Activated naive CD4-positive, alpha-beta T cell treated with anti-CD3 and anti-CD28 coated beads, Interleukin-2, amount 10 ng/mL, durations not matched to agents 7 days and 5 days (primary cell): ENCODE results near the gene HLA-B.
"Not testable (repeated sequence)": the region's sequence is repeated elsewhere in the genome, so short reads cannot be mapped to it uniquely, and the experiment has no call there.

Source experiments
- CTCF ChIA-PET: fragments of 350-600 bp; sonication (Branson Sonifier 250); formaldehyde crosslinking; loops from one replicate; lab custom pipeline; 2021; ENCODE audit warnings: antibody characterized with exemption; lab: Charles Lee
- DNase-seq: peaks from one replicate; pipeline ENCODE4 v3.0.0-alpha.2; 2020
- H3K27ac Mint-ChIP-seq: one replicate; pipeline ENCODE4 v1.8.0; 2021; ENCODE audit warnings: mild to moderate bottlenecking, moderate library complexity, mixed read lengths
- H3K27me3 Mint-ChIP-seq: one replicate; pipeline ENCODE4 v1.8.0; 2021; ENCODE audit warnings: mild to moderate bottlenecking, mixed read lengths
- H3K36me3 Mint-ChIP-seq: one replicate; pipeline ENCODE4 v1.8.0; 2021; ENCODE audit warnings: mixed read lengths
- H3K4me1 Mint-ChIP-seq: one replicate; pipeline ENCODE4 v1.8.0; 2021; ENCODE audit warnings: mixed read lengths
- H3K4me3 Mint-ChIP-seq: one replicate; pipeline ENCODE4 v1.8.0; 2021; ENCODE audit warnings: mild to moderate bottlenecking, moderate library complexity, mixed read lengths
- H3K9me3 Mint-ChIP-seq: one replicate; pipeline ENCODE4 v1.8.0; 2021; ENCODE audit warnings: mixed read lengths

The HLA-B gene

GRCh38 chr6:31395832-31396231, 38.9 kb upstream of the HLA-B start:
- DNase-seq, result no peak
- Mint-ChIP-seq H3K9me3 (no peaks in the 10 kb centered on the region), H3K27ac (no peak overlapping the region), H3K36me3 (peaks cover 4% of the 10 kb centered on the region), H3K27me3 (peaks cover 13% of the 10 kb centered on the region), H3K4me3 (no peak overlapping the region), H3K4me1 (peaks cover 16% of the 10 kb centered on the region)
- CTCF ChIA-PET, result interaction anchor here (9.1 kb wide), 1 partner anchor 47 kb away, joined by 69 read pairs; no protein-coding TSS in a partner anchor

- Mint-ChIP-seq H3K4me1 (peaks cover 11% of the 10 kb centered on the region), H3K36me3 (no peaks in the 10 kb centered on the region), H3K4me3 (no peak overlapping the region), H3K27ac (no peak overlapping the region), H3K27me3 (peaks cover 6% of the 10 kb centered on the region), H3K9me3 (no peaks in the 10 kb centered on the region)
- no peak for DNase-seq
- CTCF ChIA-PET, result interaction anchor here (1.9 kb wide), 1 partner anchor 48 kb away, joined by 9 read pairs; no protein-coding TSS in a partner anchor
Measured at GRCh38 chr6:31394381-31394780, 37.4 kb upstream of the HLA-B start.

- Mint-ChIP-seq H3K27me3 (peaks cover 3% of the 10 kb centered on the region), H3K36me3 (no peaks in the 10 kb centered on the region), H3K4me1 (peaks cover 9% of the 10 kb centered on the region), H3K4me3 (no peak overlapping the region), H3K27ac (no peak overlapping the region), H3K9me3 (no peaks in the 10 kb centered on the region)
- CTCF ChIA-PET, result interaction anchor here (1.4 to 1.9 kb wide), 2 partner anchors 48 to 266 kb away, joined by 3 to 9 read pairs; no protein-coding TSS in a partner anchor
- no peak for DNase-seq
Measured at GRCh38 chr6:31393932-31394331, 37.0 kb upstream of the HLA-B start.

GRCh38 chr6:31389802-31390132, 32.8 kb upstream of the HLA-B start:
- H3K36me3 Mint-ChIP-seq, CTCF ChIA-PET: not testable (repeated sequence)

GRCh38 chr6:31388916-31389801, 32.2 kb upstream of the HLA-B start:
- H3K9me3 Mint-ChIP-seq, H3K4me3 Mint-ChIP-seq, H3K4me1 Mint-ChIP-seq, H3K27ac Mint-ChIP-seq, CTCF ChIA-PET, DNase-seq, H3K36me3 Mint-ChIP-seq: not testable (repeated sequence)
- H3K27me3 Mint-ChIP-seq, result peaks cover 27% of the 10 kb centered on the region

More at GRCh38 chr6:31389802-31390132, 32.8 kb upstream of the HLA-B start:
- not testable (repeated sequence) for H3K4me1 Mint-ChIP-seq, H3K9me3 Mint-ChIP-seq, DNase-seq, H3K4me3 Mint-ChIP-seq, H3K27ac Mint-ChIP-seq
- H3K27me3 Mint-ChIP-seq, result peaks cover 21% of the 10 kb centered on the region

GRCh38 chr6:31386977-31387376, 30.0 kb upstream of the HLA-B start:
- peaks cover 2% of the 10 kb centered on the region for H3K4me1 Mint-ChIP-seq
- DNase-seq, result no peak
- no peaks in the 10 kb centered on the region for H3K36me3 Mint-ChIP-seq
- no peak overlapping the region for H3K4me3 Mint-ChIP-seq
- H3K27me3 Mint-ChIP-seq, result peaks cover 45% of the 10 kb centered on the region
- no peaks in the 10 kb centered on the region for H3K9me3 Mint-ChIP-seq
- CTCF ChIA-PET, result interaction anchor here (2.1 kb wide), 1 partner anchor 10 kb away, joined by 9 read pairs; no protein-coding TSS in a partner anchor
- H3K27ac Mint-ChIP-seq, result no peak overlapping the region

GRCh38 chr6:31386099-31386498, 29.1 kb upstream of the HLA-B start:
- Mint-ChIP-seq H3K9me3 (no peaks in the 10 kb centered on the region), H3K4me3 (no peak overlapping the region), H3K4me1 (peaks cover 2% of the 10 kb centered on the region), H3K27me3 (peaks cover 47% of the 10 kb centered on the region), H3K36me3 (no peaks in the 10 kb centered on the region), H3K27ac (no peak overlapping the region)
- no peak for DNase-seq
- CTCF ChIA-PET, result interaction anchor here (0.8 to 2.1 kb wide), 3 partner anchors 9 to 44 kb away, joined by 3 to 9 read pairs (median 3); no protein-coding TSS in a partner anchor

- no peak for DNase-seq
- Mint-ChIP-seq H3K27ac (no peak overlapping the region), H3K4me3 (no peak overlapping the region), H3K27me3 (peaks cover 54% of the 10 kb centered on the region), H3K4me1 (peaks cover 2% of the 10 kb centered on the region), H3K36me3 (no peaks in the 10 kb centered on the region), H3K9me3 (no peaks in the 10 kb centered on the region)
- CTCF ChIA-PET, result no interaction called here
Measured at GRCh38 chr6:31385041-31385440, 28.1 kb upstream of the HLA-B start.

- H3K27me3 Mint-ChIP-seq, result peaks cover 73% of the 10 kb centered on the region
- no peak overlapping the region for H3K4me3 Mint-ChIP-seq
- no peaks in the 10 kb centered on the region for H3K36me3 Mint-ChIP-seq
- H3K4me1 Mint-ChIP-seq, result no peaks in the 10 kb centered on the region
- no peaks in the 10 kb centered on the region for H3K9me3 Mint-ChIP-seq
- no peak overlapping the region for H3K27ac Mint-ChIP-seq
- no peak for DNase-seq
- CTCF ChIA-PET, result interaction anchor here (0.9 kb wide), 1 partner anchor 59 kb away, joined by 3 read pairs; no protein-coding TSS in a partner anchor
Measured at GRCh38 chr6:31383149-31383548, 26.2 kb upstream of the HLA-B start.

- DNase-seq, result no peak
- Mint-ChIP-seq H3K27ac (no peak overlapping the region), H3K4me3 (no peak overlapping the region), H3K36me3 (no peaks in the 10 kb centered on the region), H3K9me3 (no peaks in the 10 kb centered on the region), H3K4me1 (no peaks in the 10 kb centered on the region), H3K27me3 (peaks cover 78% of the 10 kb centered on the region)
- CTCF ChIA-PET, result no interaction called here
Measured at GRCh38 chr6:31381666-31382065, 24.7 kb upstream of the HLA-B start.

- peaks cover 67% of the 10 kb centered on the region for H3K27me3 Mint-ChIP-seq
- no peak overlapping the region for H3K4me3 Mint-ChIP-seq
- CTCF ChIA-PET, result interaction anchor here (1.1 kb wide), 1 partner anchor 18 kb away, joined by 3 read pairs; no protein-coding TSS in a partner anchor
- H3K4me1 Mint-ChIP-seq, result no peaks in the 10 kb centered on the region
- H3K27ac Mint-ChIP-seq, result no peak overlapping the region
- H3K9me3 Mint-ChIP-seq, result no peaks in the 10 kb centered on the region
- no peaks in the 10 kb centered on the region for H3K36me3 Mint-ChIP-seq
- no peak for DNase-seq
Measured at GRCh38 chr6:31379850-31380249, 22.9 kb upstream of the HLA-B start.

GRCh38 chr6:31378721-31379103, 21.7 kb upstream of the HLA-B start:
- CTCF ChIA-PET, result interaction anchor here (1.5 kb wide), 1 partner anchor 74 kb away, joined by 3 read pairs; no protein-coding TSS in a partner anchor

GRCh38 chr6:31378062-31378720, 21.2 kb upstream of the HLA-B start:
- CTCF ChIA-PET, result interaction anchor here (0.9 to 2.3 kb wide), 5 partner anchors 8 to 249 kb away, joined by 3 to 9 read pairs (median 3); no protein-coding TSS in a partner anchor

More at GRCh38 chr6:31378721-31379103, 21.7 kb upstream of the HLA-B start:
- H3K27ac Mint-ChIP-seq, result no peak overlapping the region
- H3K4me3 Mint-ChIP-seq, result no peak overlapping the region
- H3K9me3 Mint-ChIP-seq, result no peaks in the 10 kb centered on the region
- no peak for DNase-seq
- peaks cover 66% of the 10 kb centered on the region for H3K27me3 Mint-ChIP-seq
- H3K36me3 Mint-ChIP-seq, result no peaks in the 10 kb centered on the region
- no peaks in the 10 kb centered on the region for H3K4me1 Mint-ChIP-seq

GRCh38 chr6:31377029-31377428, 20.1 kb upstream of the HLA-B start:
- Mint-ChIP-seq H3K27ac (no peak overlapping the region), H3K36me3 (no peaks in the 10 kb centered on the region), H3K4me1 (peaks cover 2% of the 10 kb centered on the region), H3K27me3 (peaks cover 63% of the 10 kb centered on the region), H3K9me3 (peaks cover 2% of the 10 kb centered on the region), H3K4me3 (no peak overlapping the region)
- CTCF ChIA-PET, result interaction anchor here (0.6 to 2.4 kb wide), 8 partner anchors 10 to 348 kb away, joined by 3 to 9 read pairs (median 3); no protein-coding TSS in a partner anchor
- DNase-seq, result no peak

More at GRCh38 chr6:31378062-31378720, 21.2 kb upstream of the HLA-B start:
- Mint-ChIP-seq H3K4me3 (no peak overlapping the region), H3K36me3 (no peaks in the 10 kb centered on the region), H3K9me3 (no peaks in the 10 kb centered on the region), H3K27ac (no peak overlapping the region), H3K4me1 (no peaks in the 10 kb centered on the region), H3K27me3 (peaks cover 68% of the 10 kb centered on the region)
- no peak for DNase-seq
